ENCODE measurements around the gene RHOD. TPM values are rescaled to one million over a fixed set of nuclear protein-coding genes. Genes with fewer than 3 reads are reported as not detected.

RHOD gene
- polyA plus RNA-seq, 1 donor from 2014 or later = not detected

DNA sequence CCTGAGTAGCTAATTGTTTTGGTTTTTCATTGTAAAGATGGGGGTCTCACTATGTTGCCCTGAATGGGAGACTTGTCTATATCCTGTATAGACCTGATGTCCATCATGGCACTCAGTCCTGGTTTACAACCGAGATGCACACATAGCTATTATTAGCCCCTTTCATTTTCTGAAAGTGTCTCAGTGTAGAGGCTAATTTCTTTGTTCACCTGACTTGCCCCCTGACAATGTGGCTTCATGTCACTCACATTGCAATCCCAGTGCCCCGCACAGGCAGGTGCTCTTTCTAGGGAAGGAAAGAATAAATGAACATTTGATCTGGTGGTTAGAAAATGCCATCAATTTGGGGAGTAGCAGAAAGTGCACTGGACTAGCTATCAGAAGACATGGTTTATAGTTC, 49.3 kb downstream of the RHOD start:
- H3K27ac ChIP-seq (ENCODE audit: low read length) = no peak overlapping the region
- TF ChIP-seq, protein P1, sequence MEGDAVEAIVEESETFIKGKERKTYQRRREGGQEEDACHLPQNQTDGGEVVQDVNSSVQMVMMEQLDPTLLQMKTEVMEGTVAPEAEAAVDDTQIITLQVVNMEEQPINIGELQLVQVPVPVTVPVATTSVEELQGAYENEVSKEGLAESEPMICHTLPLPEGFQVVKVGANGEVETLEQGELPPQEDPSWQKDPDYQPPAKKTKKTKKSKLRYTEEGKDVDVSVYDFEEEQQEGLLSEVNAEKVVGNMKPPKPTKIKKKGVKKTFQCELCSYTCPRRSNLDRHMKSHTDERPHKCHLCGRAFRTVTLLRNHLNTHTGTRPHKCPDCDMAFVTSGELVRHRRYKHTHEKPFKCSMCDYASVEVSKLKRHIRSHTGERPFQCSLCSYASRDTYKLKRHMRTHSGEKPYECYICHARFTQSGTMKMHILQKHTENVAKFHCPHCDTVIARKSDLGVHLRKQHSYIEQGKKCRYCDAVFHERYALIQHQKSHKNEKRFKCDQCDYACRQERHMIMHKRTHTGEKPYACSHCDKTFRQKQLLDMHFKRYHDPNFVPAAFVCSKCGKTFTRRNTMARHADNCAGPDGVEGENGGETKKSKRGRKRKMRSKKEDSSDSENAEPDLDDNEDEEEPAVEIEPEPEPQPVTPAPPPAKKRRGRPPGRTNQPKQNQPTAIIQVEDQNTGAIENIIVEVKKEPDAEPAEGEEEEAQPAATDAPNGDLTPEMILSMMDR (IDR thresholded peaks at IDR 0.05; ENCODE audit: poor library complexity, severe bottlenecking) = no peak
- TF ChIP-seq MXI1 (conservative IDR thresholded peaks at IDR 0.05; ENCODE audit: poor library complexity, severe bottlenecking) (no peak), TAF1 (IDR thresholded peaks at IDR 0.05; ENCODE audit: low read depth) (no peak), RAD21 (conservative IDR thresholded peaks at IDR 0.05) (no peak), POLR2AphosphoS5 (IDR thresholded peaks at IDR 0.05) (no peak), SMC3 (conservative IDR thresholded peaks at IDR 0.05; ENCODE audit: poor library complexity) (no peak), EZH2 (IDR thresholded peaks at IDR 0.05; ENCODE audit: borderline replicate concordance, insufficient read depth, low read length, poor library complexity, severe bottlenecking) (no peak), EP300 (conservative IDR thresholded peaks at IDR 0.05; ENCODE audit: poor library complexity, severe bottlenecking) (no peak)
- TF ChIP-seq, protein P2, sequence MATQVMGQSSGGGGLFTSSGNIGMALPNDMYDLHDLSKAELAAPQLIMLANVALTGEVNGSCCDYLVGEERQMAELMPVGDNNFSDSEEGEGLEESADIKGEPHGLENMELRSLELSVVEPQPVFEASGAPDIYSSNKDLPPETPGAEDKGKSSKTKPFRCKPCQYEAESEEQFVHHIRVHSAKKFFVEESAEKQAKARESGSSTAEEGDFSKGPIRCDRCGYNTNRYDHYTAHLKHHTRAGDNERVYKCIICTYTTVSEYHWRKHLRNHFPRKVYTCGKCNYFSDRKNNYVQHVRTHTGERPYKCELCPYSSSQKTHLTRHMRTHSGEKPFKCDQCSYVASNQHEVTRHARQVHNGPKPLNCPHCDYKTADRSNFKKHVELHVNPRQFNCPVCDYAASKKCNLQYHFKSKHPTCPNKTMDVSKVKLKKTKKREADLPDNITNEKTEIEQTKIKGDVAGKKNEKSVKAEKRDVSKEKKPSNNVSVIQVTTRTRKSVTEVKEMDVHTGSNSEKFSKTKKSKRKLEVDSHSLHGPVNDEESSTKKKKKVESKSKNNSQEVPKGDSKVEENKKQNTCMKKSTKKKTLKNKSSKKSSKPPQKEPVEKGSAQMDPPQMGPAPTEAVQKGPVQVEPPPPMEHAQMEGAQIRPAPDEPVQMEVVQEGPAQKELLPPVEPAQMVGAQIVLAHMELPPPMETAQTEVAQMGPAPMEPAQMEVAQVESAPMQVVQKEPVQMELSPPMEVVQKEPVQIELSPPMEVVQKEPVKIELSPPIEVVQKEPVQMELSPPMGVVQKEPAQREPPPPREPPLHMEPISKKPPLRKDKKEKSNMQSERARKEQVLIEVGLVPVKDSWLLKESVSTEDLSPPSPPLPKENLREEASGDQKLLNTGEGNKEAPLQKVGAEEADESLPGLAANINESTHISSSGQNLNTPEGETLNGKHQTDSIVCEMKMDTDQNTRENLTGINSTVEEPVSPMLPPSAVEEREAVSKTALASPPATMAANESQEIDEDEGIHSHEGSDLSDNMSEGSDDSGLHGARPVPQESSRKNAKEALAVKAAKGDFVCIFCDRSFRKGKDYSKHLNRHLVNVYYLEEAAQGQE (IDR thresholded peaks at IDR 0.05; ENCODE audit: borderline replicate concordance) = no peak
- H3K9ac ChIP-seq (ENCODE audit: low read length) = no peak overlapping the region
- no peaks in the 10 kb centered on the region for H4K20me1 ChIP-seq (ENCODE audit: insufficient read depth)
- H3K4me2 ChIP-seq (ENCODE audit: low read length) = no peak overlapping the region
- no peaks in the 10 kb centered on the region for H3K9me3 ChIP-seq (ENCODE audit: low read length)
- no peaks in the 10 kb centered on the region for H3F3A ChIP-seq (ENCODE audit: insufficient read depth, low read length, poor library complexity, severe bottlenecking)
- no peak overlapping the region for H2AFZ ChIP-seq (ENCODE audit: low read depth, low read length)
- H3K27me3 ChIP-seq (ENCODE audit: insufficient read depth, low read depth, low read length) = no peaks in the 10 kb centered on the region
- no peaks in the 10 kb centered on the region for H3K79me2 ChIP-seq (replicated peaks; ENCODE audit: insufficient read depth, low read length)
- H3K36me3 ChIP-seq (ENCODE audit: insufficient read depth, low read length) = no peaks in the 10 kb centered on the region
- no peaks in the 10 kb centered on the region for H3K9me2 ChIP-seq (ENCODE audit: insufficient read depth, low read length)
- no peak overlapping the region for H3K4me3 ChIP-seq (ENCODE audit: low read length)

DNA sequence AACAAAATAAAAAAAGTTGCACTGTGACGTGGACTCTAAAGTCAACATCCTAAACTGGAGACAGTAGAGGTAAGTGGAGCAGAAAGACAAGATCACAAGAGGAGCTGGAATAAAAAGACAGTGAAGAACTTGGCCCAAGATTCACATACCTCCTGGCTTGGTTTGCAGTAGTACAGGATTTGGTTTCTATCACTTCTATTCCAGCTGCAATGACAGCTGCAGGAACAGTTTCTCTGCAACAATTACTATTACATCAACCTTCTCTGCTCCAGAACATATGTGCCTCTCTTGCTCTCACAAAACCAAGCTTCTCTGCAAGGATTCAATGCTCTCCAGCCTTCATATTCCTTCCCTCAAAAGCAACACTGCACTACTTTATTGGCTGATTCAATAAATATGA, 54.6 kb downstream of the RHOD start:
- Histone ChIP-seq H2AFZ (ENCODE audit: low read depth, low read length) (no peak overlapping the region), H3K4me2 (ENCODE audit: low read length) (no peak overlapping the region), H3K4me3 (ENCODE audit: low read length) (no peak overlapping the region), H4K20me1 (ENCODE audit: insufficient read depth) (no peaks in the 10 kb centered on the region), H3K9me2 (ENCODE audit: insufficient read depth, low read length) (no peaks in the 10 kb centered on the region), H3K9me3 (ENCODE audit: low read length) (no peaks in the 10 kb centered on the region), H3K36me3 (ENCODE audit: insufficient read depth, low read length) (no peaks in the 10 kb centered on the region), H3K27me3 (ENCODE audit: insufficient read depth, low read depth, low read length) (no peaks in the 10 kb centered on the region), H3F3A (ENCODE audit: insufficient read depth, low read length, poor library complexity, severe bottlenecking) (no peaks in the 10 kb centered on the region), H3K27ac (ENCODE audit: low read length) (no peak overlapping the region), H3K9ac (ENCODE audit: low read length) (no peak overlapping the region), H3K79me2 (replicated peaks; ENCODE audit: insufficient read depth, low read length) (no peaks in the 10 kb centered on the region)
- no peak for TF ChIP-seq SMC3 (conservative IDR thresholded peaks at IDR 0.05; ENCODE audit: poor library complexity)
- TF ChIP-seq, protein P2 (IDR thresholded peaks at IDR 0.05; ENCODE audit: borderline replicate concordance) = no peak
- TF ChIP-seq MXI1 (conservative IDR thresholded peaks at IDR 0.05; ENCODE audit: poor library complexity, severe bottlenecking) = no peak
- TF ChIP-seq, protein P1 (IDR thresholded peaks at IDR 0.05; ENCODE audit: poor library complexity, severe bottlenecking) = no peak
- no peak for TF ChIP-seq POLR2AphosphoS5 (IDR thresholded peaks at IDR 0.05)
- no peak for TF ChIP-seq EP300 (conservative IDR thresholded peaks at IDR 0.05; ENCODE audit: poor library complexity, severe bottlenecking)
- TF ChIP-seq TAF1 (IDR thresholded peaks at IDR 0.05; ENCODE audit: low read depth) = no peak
